ENCODE measurements around the gene RXFP1.

DNA sequence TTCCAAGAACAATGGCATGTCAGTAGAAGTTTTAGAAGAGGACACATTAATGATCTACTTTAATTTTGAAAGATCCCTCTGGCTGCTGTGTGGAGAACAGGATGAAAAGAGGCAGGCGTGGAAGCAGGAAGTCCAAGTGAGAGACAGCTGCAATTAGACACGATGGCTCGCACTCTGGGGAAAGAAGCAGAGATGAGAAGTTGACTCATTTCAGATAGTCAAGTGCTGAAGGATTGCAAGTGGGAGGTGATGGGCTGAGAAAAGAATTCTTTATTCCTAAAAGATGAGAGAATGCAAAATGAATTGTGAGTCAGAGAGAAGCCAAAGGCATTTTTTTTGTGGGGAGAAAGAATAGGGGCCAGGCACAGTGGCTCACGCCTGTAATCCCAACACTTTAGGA, 16.5 kb downstream of the RXFP1 start:
- TF ChIP-seq POLR2A (IDR thresholded peaks at IDR 0.05; ENCODE audit: low read depth, low read length) (no peak), POLR2AphosphoS5 (IDR thresholded peaks at IDR 0.05; ENCODE audit: low read depth, low read length) (no peak)

Data from GM12892 (cell line).